HG03196 (cell line): ENCODE measurements around the gene PCYOX1L.

Experiments
- ATAC-seq: cut with Tn5 transposase; IDR thresholded peaks from one replicate; pipeline ENCODE4 v1.9.1; 2021; ENCODE audit not compliant: unreplicated experiment

The PCYOX1L gene, protein sequence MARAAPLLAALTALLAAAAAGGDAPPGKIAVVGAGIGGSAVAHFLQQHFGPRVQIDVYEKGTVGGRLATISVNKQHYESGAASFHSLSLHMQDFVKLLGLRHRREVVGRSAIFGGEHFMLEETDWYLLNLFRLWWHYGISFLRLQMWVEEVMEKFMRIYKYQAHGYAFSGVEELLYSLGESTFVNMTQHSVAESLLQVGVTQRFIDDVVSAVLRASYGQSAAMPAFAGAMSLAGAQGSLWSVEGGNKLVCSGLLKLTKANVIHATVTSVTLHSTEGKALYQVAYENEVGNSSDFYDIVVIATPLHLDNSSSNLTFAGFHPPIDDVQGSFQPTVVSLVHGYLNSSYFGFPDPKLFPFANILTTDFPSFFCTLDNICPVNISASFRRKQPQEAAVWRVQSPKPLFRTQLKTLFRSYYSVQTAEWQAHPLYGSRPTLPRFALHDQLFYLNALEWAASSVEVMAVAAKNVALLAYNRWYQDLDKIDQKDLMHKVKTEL

DNA sequence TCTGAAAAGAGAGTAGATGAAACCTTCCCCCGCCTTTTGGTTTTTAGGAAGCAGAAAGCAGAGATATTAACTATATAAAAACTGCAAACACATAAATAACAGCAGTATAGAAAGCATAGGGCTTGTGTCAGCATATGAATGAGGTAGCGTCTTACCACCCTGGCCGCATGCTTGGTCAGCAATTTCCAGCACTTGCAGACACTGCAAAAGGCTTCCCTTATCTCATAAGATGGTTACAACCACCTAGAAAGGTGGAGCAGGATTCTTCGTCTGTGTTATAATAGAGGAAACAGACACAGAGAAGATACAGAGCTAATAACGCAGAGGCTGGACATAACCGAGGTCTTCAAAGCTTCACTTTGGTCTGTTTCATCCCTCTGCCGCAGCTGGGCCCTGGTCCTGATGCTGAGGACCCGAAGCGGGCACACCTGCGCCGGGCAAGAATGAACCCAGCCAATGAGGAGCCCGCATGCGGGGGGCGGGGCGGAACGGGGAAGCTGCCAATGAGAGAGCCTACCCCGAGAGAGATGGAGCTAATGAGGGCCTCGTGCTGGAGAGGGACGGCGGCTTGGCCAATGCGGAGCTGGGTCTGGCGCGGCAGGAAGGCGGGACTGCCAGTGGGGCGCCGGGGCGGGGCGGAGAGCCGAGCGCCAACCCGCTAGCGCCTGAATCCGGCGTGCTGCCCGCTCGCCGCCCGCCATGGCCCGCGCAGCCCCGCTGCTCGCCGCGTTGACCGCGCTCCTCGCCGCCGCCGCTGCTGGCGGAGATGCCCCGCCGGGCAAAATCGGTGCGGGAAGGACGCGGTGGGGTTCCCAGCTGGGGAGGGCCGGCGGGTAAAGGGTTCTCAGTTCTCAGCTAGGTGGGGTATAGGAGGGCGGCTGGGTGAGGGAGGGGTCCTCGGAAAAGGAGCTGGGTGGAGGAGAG, at the start of gene PCYOX1L:
Gene PCYOX1L (plus strand): TSS at position 677 of the 924 bp plus-strand sequence. CDS start 23 bp downstream, at position 700.
- peak; percentile 99 for ATAC-seq

DNA sequence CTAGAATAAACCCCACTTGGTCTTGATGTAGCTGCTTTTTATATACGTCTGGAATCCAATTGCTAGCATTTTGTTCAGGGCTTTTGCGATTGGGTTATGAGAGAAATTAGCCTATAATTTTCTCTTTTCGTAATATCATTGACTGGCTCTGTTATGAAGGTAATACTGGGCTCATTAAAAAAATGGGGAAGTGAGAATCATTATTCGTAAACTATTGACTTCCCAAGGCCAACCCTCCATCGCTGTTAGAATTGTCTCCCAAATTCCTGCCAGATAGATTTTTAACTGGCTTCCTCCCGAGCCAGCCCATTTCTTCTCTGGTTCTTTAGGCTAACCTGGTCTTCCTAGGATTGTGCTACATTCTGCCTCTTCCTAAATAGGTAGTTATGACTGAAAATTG, 48.5 kb upstream of the PCYOX1L start:
- no peak for ATAC-seq

GRCh38 chr5:149310488-149310887, 47.4 kb upstream of the PCYOX1L start:
- no peak for ATAC-seq

- no peak for ATAC-seq
Measured at GRCh38 chr5:149310947-149311658, 46.7 kb upstream of the PCYOX1L start.

DNA sequence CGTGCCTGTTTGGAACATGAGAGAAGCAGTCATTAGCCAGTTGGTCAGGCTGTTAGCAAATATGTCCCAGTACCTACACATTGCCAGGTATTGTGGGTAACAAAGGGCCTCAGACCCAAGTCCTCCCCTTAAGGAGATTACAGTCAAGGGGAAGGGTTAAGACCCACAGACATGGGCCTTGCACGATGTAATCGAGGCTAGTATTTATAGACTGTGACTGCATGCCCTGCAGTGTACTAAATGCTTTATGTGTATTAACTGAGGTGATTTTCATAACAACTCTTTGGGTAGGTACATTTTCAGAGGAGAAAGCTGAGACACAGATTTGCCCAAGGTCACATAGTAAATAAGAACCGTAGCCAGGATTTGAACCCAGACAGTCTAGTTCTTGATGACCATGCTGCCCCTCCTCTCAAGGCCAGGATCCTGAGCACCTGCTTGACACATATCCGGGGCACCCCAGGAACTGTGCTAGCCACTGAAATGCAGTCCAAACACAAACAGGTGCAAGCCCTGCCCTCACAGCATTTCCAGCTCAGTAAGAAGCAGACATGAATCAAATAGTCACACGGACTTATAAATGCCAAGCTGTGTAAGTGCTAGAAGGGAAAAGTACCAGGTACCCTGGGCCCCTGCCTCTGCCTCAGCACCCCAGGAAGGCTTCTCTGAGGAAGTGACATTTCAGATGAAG, 44.5 kb upstream of the PCYOX1L start:
- no peak for ATAC-seq

- ATAC-seq: no peak
Measured at GRCh38 chr5:149314571-149315111, 43.2 kb upstream of the PCYOX1L start.

GRCh38 chr5:149315753-149316152, 42.1 kb upstream of the PCYOX1L start:
- no peak for ATAC-seq

DNA sequence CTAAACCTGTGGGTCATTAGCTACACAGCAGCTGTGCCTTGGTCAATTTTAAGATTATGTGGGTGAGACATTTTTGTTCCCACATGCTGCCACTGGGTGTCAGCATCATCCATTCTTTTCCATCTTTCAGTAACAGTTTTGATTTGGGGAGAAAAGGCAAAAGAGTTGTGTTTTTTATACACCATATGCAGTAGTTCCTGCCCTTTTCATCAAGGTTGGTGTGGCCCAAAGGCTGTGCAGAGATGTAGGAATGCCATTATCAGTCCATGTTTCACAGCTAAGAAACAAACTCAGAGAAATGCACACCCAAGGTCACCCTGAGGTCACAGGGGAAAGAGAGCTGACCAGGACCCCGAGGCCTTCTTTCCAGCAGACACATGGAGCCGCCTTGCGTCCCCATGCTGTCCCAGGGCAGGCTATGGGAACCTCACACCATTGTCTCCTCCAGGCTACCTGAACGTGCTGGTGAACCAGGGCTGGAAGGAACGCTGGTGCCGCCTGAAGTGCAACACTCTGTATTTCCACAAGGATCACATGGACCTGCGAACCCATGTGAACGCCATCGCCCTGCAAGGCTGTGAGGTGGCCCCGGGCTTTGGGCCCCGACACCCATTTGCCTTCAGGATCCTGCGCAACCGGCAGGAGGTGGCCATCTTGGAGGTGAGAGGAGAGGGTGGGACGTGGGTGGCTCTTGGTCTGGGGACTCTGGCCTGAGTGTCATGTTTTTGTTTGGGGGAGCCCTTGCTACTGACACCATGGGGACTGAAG, 40.4 kb upstream of the PCYOX1L start:
- ATAC-seq: no peak

- no peak for ATAC-seq
Measured at GRCh38 chr5:149319174-149319573, 38.7 kb upstream of the PCYOX1L start.

DNA sequence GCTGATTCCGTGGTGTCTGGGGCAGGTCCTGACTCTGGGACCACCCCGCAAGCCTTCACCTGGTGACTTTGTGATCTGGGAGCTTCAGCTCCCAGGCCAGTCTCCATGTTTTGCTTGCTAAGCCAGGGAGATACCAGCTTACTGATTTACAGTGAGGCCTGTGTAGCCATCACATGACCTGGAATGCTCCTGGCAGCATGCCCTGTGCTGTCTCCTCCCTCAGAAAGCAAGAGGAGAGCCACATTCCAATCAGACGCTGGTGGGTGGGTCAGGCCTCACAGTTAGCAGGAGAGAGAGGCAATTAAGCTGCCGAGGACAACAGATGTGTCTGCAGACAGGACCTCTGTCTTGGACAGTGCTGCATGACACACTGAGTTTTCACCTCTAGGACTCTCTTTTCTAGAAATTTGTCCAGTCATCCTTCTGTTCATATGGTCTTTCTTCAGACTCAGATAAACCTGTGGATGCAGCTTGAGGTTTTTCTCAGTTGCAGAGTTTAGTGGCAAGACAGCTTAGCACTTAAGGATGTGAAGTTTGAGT, 37.0 kb upstream of the PCYOX1L start:
- no peak for ATAC-seq

DNA sequence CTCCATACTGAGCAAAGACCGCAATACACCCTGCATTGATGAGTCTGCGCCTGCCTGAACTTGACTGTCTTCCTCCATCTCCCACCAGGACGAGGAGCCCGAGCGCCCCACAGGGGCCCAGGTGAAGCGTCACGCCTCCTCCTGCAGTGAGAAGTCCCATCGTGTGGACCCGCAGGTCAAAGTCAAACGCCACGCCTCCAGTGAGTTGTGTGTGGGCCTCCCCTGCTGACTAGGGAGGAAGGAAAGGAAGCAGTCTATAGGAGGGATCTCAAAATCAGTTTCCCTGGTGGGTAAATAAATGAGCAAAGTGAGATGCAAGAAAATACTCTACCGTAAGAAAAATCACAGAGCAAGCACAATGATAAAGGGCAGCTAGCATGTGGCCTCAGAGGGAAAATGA, 35.3 kb upstream of the PCYOX1L start:
- no peak for ATAC-seq

DNA sequence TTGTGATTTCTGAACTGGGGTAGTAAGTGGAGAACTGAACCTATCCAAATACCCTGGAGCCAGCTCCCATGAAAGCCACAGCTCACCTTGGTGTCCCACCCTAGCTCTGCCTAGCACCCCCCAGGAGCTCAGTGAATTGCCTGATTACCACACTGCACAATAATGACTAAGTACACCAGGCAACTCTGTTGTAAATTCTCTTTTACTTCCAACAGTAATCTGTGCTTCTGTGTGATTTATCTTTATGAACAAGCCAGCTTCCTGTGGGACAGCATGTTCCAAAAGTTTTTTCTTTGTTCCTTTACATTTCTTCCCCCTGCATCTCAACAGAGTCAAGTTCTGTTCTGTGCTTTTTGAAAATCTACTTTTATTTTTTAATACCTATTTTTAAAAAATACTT, 34.6 kb upstream of the PCYOX1L start:
- no peak for ATAC-seq

- no peak for ATAC-seq
Measured at GRCh38 chr5:149323621-149324205, 34.1 kb upstream of the PCYOX1L start.

DNA sequence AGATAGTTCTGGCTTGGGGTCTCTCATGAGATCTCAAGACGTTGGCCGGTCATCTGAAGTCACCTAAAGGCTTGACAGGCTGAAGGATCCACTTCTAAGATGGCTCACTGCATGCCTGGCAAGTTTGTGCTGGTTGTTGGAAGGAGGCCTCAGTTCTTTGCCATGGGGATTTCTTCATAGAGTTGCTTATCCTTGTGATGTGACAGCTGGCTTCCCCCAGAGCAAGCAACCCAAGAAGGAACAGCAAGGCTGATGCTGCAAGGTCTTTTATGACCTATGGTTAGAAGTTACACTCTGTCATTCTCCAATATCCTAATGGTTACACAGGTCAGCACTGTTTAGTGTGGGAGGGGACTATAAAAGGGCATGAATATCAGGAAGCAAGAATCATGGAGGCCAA, 33.2 kb upstream of the PCYOX1L start:
- ATAC-seq: no peak

DNA sequence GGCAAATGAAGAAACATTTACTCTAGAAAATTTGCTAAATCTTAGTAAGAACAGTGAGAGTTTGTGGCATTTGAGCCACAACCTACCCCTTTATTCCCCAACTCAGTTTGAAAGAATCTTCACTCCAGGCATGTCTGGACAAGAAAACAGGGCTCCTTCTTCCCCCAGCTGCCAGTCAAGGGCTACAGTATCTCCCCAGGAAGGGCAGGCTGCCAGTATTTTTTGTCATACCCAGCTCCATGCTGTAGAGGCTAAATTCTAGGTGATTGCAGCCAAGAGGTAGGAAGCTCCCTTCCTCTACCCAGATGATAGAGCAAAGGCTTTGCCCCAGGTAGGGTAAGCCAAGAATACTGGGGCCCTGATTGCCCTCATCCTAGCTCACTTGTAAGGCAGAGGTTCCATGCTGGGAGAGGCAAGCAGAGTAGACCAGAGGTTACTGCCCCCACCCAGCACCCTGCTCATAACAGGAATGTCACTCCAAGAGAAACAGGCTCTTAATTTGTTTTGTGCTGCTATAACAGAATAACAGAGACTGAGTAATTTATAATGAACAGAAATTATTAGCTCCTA, 32.6 kb upstream of the PCYOX1L start:
- ATAC-seq: no peak

DNA sequence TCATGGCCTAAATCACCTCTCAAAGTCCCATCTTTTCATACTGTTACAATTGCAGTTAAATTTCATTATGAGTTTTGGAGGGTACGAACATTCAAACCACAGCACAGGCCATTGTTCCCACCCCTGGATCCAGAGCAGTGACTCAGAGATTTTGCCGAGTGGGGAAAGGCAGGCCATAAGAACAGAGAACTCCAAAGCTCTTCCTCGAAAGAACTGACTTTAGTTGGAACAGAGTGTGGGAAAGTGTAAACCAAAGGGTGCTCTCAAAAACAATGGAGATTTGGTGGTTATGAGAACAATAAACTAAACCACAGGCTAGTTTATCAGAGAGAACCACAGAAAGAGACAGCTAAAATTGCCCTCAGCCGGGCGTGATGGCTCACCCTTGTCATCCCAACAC, 32.0 kb upstream of the PCYOX1L start:
- no peak for ATAC-seq

- ATAC-seq: no peak
Measured at GRCh38 chr5:149326611-149327010, 31.2 kb upstream of the PCYOX1L start.

GRCh38 chr5:149328177-149328576, 29.7 kb upstream of the PCYOX1L start:
- no peak for ATAC-seq
